HG02571 (cell line): ENCODE data around the gene PRR15L.
"Not testable (repeated sequence)": the region's sequence is repeated elsewhere in the genome, so short reads cannot be mapped to it uniquely, and the experiment has no call there.

Experiments used
- ATAC-seq: cut with Tn5 transposase; IDR thresholded peaks from one replicate; pipeline ENCODE4 v1.9.1; 2021; ENCODE audit warnings: mild to moderate bottlenecking, moderate library complexity; ENCODE audit not compliant: unreplicated experiment

PRR15L gene

GRCh38 chr17:47941246-47942095 is 16.2 kb downstream of the PRR15L start, which contains the start of gene PNPO:
Gene PNPO, plus strand, starts transcription at chr17:47941571. Its CDS starts 105 bp downstream, at chr17:47941676.
- ATAC-seq: peak; percentile 92

GRCh38 chr17:47937941-47938340 is 19.7 kb downstream of the PRR15L start:
- no peak for ATAC-seq

GRCh38 chr17:47935961-47936360 is 21.7 kb downstream of the PRR15L start:
- no peak for ATAC-seq

- not testable (repeated sequence) for ATAC-seq
These were observed 22.2 kb downstream of the PRR15L start for GRCh38 chr17:47935468-47935867.

- no peak for ATAC-seq
These were observed 22.8 kb downstream of the PRR15L start for GRCh38 chr17:47934856-47935255.

GRCh38 chr17:47931848-47932247 is 25.8 kb downstream of the PRR15L start:
- ATAC-seq: no peak

GRCh38 chr17:47929218-47930000 is 28.3 kb downstream of the PRR15L start:
- no peak for ATAC-seq

- ATAC-seq: no peak
These were observed 29.3 kb downstream of the PRR15L start for GRCh38 chr17:47928415-47928814.

GRCh38 chr17:47927821-47928400 is 29.8 kb downstream of the PRR15L start:
- no peak for ATAC-seq

GRCh38 chr17:47925678-47925988 is 32.0 kb downstream of the PRR15L start:
- no peak for ATAC-seq

- ATAC-seq: no peak
These were observed 32.7 kb downstream of the PRR15L start for GRCh38 chr17:47924785-47925677.

GRCh38 chr17:47919889-47920288 is 37.8 kb downstream of the PRR15L start:
- not testable (repeated sequence) for ATAC-seq

- ATAC-seq: no peak
These were observed 38.7 kb downstream of the PRR15L start for GRCh38 chr17:47918991-47919390.

- no peak for ATAC-seq
These were observed 39.7 kb downstream of the PRR15L start for GRCh38 chr17:47918006-47918405.

- no peak for ATAC-seq
These were observed 40.1 kb downstream of the PRR15L start for GRCh38 chr17:47917581-47917980.

GRCh38 chr17:47916489-47917208 is 41.0 kb downstream of the PRR15L start:
- ATAC-seq: no peak

- ATAC-seq: no peak
These were observed 41.8 kb downstream of the PRR15L start for GRCh38 chr17:47915776-47916398.

- ATAC-seq: no peak
These were observed 43.3 kb downstream of the PRR15L start for GRCh38 chr17:47914306-47914948.

GRCh38 chr17:47913050-47913449 is 44.6 kb downstream of the PRR15L start:
- no peak for ATAC-seq
